ENCODE measurements around the gene CCDC167.

CCDC167 gene

DNA sequence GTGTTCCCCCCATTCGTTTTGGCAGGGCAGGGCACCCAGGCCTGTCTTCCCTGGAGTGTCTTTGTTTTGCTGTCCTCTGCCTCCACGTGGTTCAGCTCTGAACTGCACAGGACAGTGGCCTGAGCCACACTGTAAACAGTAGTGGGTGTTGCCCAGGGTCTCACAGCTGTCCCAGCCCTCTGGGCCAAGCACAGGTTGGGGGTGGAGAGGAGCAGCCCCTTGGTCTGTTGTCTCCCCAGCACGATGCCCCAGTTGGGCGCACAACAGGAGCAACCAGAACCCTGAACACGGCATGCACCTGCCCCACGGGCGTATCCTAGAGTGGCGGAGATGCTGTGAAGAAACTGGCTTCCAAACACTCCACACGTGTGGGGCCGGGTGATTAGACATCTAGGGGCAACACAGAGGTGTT, 14.4 kb downstream of the CCDC167 start:
- H3K27me3 ChIP-seq (ENCODE audit: insufficient read depth, low read length): no peaks in the 10 kb centered on the region
- no peak overlapping the region for H3K9ac ChIP-seq (ENCODE audit: low read depth, low read length)
- 78% methylated on average over 10 of the region's 10 CpGs for WGBS
- H3K4me1 ChIP-seq (ENCODE audit: insufficient read depth, low read length): peaks cover 18% of the 10 kb centered on the region
- peaks cover 16% of the 10 kb centered on the region for H3K36me3 ChIP-seq (ENCODE audit: insufficient read depth, low read length)
- no peaks in the 10 kb centered on the region for H3K9me3 ChIP-seq (ENCODE audit: insufficient read depth, low read depth, low read length)
- no peak overlapping the region for H3K27ac ChIP-seq (ENCODE audit: low read depth, low read length)
- no peak overlapping the region for H3K4me3 ChIP-seq (ENCODE audit: low read length)

DNA sequence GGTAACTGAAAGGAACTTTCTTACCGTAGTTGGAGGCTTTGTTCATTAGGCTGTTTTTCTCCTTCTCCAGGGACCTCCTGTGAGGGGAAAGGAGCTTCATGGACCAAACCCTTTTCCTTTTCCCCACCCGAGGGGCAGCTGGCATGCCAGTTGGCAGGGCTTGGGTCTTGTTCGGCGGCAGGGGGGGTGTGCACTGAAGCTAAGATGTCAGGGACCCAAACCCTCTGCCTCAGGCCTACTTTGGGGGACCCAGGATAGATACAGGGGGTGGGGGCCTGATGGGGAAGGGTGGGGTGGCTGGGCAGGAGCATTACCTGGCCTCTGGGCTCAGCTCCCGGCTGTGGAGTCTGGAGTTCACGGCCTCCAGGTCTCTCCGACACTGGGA, 14.9 kb downstream of the CCDC167 start:
- Histone ChIP-seq H3K36me3 (ENCODE audit: insufficient read depth, low read length) (peaks cover 22% of the 10 kb centered on the region), H3K9ac (ENCODE audit: low read depth, low read length) (peak overlapping the region; percentile 13; the same call in 1 of the 2 replicates), H3K9me3 (ENCODE audit: insufficient read depth, low read depth, low read length) (no peaks in the 10 kb centered on the region), H3K4me1 (ENCODE audit: insufficient read depth, low read length) (peaks cover 16% of the 10 kb centered on the region), H3K27ac (ENCODE audit: low read depth, low read length) (no peak overlapping the region), H3K4me3 (ENCODE audit: low read length) (no peak overlapping the region), H3K27me3 (ENCODE audit: insufficient read depth, low read length) (no peaks in the 10 kb centered on the region)
- 95% methylated on average over 7 of the region's 7 CpGs for WGBS

DNA sequence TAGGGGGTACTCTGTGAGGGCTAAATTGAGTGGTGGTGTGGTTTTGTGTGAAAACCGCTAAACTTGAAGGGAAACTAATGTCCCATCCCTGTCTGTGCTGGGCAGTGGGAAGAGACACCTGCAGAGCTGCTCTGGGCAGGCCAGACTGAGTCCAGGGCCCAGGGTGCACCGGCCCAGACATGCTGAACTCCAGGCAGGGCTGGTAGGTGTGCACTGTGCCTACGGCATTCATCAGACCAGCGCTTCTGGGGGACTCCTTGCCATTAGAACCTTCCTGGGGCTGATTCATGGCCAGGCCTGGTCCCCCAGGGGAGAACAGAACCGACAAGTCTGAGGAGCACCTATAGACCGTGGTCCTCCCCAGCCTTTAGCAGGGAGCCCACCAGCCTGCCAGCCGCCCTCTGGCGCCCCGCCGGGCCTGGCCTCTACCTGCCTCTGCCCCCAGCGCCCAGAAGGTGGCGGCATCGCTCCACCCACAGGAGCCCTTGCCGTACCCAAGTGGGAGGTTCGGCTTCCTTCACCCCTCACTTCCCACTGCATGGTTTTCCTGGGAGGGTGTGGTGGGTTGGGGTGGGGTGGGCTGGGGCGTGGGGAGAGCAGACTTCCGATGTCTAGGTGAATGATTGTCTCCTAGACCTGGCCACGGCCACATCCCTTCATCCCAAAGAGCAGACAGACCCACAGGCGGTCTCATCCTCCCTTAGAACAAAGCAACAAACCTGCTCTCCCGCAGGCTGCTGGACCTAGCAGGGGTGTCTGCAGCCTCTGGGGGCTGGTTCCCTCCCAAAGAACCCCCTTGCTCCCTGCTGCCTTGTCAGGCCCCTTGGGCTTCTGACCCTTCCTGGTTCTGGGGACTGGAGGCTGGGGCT, 15.5 kb downstream of the CCDC167 start:
- Histone ChIP-seq H3K4me1 (ENCODE audit: insufficient read depth, low read length) (peaks cover 16% of the 10 kb centered on the region), H3K4me3 (ENCODE audit: low read length) (no peak overlapping the region), H3K36me3 (ENCODE audit: insufficient read depth, low read length) (peaks cover 28% of the 10 kb centered on the region), H3K9me3 (ENCODE audit: insufficient read depth, low read depth, low read length) (no peaks in the 10 kb centered on the region), H3K27me3 (ENCODE audit: insufficient read depth, low read length) (no peaks in the 10 kb centered on the region), H3K27ac (ENCODE audit: low read depth, low read length) (no peak overlapping the region), H3K9ac (ENCODE audit: low read depth, low read length) (peak overlapping the region; percentile 13; the same call in 1 of the 2 replicates)
- WGBS: 44% methylated on average over 17 of the region's 20 CpGs

DNA sequence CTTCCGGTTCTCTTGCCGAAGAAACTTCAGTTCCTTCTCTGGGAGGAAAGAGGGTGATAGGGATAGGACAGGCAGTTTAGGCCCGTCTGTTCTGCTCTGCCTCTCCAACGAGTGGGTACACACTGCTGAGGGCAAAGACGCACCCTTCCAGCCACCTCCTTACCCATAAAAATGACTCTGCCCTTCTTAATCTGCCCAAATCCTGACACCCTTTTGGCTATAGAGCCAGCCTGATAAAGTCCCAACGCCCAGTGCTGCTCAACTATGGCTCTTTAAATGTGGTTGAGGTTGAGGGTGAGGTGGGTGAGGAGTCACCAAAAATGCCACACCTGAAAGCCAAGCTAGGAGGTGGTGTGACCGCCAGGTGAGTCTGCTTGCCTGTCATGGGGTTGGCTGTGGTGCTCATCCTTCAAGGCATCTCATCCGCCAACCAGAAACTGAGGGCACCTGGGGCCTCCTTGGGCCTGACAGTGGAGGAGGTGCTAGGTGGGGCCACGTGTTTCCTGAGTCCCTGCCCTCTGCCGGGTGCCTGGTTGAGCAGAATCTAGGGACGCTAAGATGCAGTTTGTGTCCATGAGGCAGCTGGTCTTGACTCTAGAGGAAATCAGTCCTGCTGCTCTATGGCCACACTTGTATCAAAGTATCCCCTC, 16.3 kb downstream of the CCDC167 start:
- Histone ChIP-seq H3K4me3 (ENCODE audit: low read length) (no peak overlapping the region), H3K27ac (ENCODE audit: low read depth, low read length) (no peak overlapping the region), H3K9ac (ENCODE audit: low read depth, low read length) (no peak overlapping the region), H3K36me3 (ENCODE audit: insufficient read depth, low read length) (peaks cover 34% of the 10 kb centered on the region), H3K9me3 (ENCODE audit: insufficient read depth, low read depth, low read length) (no peaks in the 10 kb centered on the region), H3K4me1 (ENCODE audit: insufficient read depth, low read length) (peaks cover 16% of the 10 kb centered on the region), H3K27me3 (ENCODE audit: insufficient read depth, low read length) (no peaks in the 10 kb centered on the region)
- WGBS: 91% methylated on average over 11 of the region's 11 CpGs

DNA sequence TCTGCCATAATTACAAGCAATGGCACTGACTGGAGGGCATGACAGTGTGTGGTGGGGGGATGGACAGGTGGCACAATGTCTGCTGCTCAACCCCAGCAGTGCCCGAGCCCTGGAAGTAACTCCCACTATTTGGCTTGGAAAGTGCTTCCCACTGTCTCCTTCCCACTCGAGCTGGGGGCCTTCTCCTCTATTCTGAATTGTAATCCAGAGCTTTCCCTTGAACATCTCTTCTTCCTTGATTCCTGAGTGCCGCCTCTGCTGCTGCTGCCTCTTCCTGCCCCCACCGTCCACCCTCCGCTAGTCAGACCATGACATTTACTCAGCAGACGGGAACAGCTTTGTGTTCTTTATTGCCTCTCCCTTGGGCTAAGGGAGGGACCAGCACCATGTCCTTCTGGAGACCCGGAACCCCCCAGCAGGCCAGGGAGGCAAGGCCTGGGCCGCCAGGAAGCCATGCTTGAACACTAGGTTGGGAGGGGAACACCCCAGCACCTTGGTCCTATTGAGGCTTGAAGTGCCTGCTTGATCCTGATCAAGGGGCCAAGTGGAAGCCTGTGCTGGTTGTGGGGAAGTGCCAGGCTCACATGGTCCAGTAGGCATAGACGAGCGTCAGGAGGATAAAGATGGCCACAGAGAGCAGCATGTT, 17.0 kb downstream of the CCDC167 start:
- Histone ChIP-seq H3K27ac (ENCODE audit: low read depth, low read length) (no peak overlapping the region), H3K4me1 (ENCODE audit: insufficient read depth, low read length) (peaks cover 16% of the 10 kb centered on the region), H3K9ac (ENCODE audit: low read depth, low read length) (no peak overlapping the region), H3K4me3 (ENCODE audit: low read length) (no peak overlapping the region), H3K27me3 (ENCODE audit: insufficient read depth, low read length) (no peaks in the 10 kb centered on the region), H3K36me3 (ENCODE audit: insufficient read depth, low read length) (peaks cover 34% of the 10 kb centered on the region), H3K9me3 (ENCODE audit: insufficient read depth, low read depth, low read length) (no peaks in the 10 kb centered on the region)
- WGBS: 90% methylated on average over 10 of the region's 10 CpGs

DNA sequence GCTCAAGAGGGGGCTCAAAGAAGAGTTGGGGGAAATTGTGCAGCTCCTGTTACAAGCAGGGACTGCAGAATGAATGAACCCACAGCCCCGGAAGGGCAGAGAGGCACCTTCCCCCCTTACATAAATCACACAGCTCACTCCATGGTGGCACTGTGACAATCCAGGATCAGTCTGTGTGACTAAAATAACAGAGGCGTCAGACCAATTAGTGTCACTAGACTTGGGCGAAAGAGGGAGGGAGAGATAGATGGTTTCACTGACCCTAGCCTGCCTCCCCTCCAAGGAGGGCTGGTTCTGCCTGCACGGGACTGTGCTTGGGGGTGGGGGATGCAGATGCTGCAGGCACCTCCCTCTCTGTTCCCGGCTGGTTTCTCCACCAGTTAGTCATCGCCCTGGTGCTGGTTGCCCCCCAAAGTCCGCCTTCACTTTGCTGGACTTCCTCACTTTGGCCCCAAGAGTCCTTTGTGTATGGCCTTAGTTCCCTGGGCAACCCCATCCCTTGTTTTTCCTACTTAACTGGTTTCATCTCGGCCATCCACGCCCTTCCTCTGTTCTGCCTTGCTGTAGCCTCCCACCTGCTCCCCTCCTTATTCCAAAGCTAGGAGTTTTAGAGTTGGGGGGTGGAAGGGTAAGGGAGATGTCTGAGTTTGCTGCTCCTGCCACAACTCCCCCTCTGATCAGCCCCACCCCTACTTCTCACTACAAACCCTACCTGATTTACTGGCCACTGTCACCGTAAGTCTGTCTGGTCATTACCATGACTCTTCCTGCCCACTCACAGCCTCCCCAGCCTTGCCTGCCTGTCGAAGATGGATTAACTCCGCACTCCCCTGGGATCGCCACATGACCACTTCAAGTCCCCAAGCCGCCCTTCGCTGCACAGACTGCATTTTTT, 17.7 kb downstream of the CCDC167 start:
- H3K4me3 ChIP-seq (ENCODE audit: low read length): no peak overlapping the region
- H3K27ac ChIP-seq (ENCODE audit: low read depth, low read length): no peak overlapping the region; the same call in 1 of the 2 replicates
- H3K9me3 ChIP-seq (ENCODE audit: insufficient read depth, low read depth, low read length): no peaks in the 10 kb centered on the region
- H3K27me3 ChIP-seq (ENCODE audit: insufficient read depth, low read length): no peaks in the 10 kb centered on the region
- 83% methylated on average over 15 of the region's 15 CpGs for WGBS
- no peak overlapping the region for H3K9ac ChIP-seq (ENCODE audit: low read depth, low read length)
- peaks cover 38% of the 10 kb centered on the region for H3K36me3 ChIP-seq (ENCODE audit: insufficient read depth, low read length)
- H3K4me1 ChIP-seq (ENCODE audit: insufficient read depth, low read length): peaks cover 16% of the 10 kb centered on the region

DNA sequence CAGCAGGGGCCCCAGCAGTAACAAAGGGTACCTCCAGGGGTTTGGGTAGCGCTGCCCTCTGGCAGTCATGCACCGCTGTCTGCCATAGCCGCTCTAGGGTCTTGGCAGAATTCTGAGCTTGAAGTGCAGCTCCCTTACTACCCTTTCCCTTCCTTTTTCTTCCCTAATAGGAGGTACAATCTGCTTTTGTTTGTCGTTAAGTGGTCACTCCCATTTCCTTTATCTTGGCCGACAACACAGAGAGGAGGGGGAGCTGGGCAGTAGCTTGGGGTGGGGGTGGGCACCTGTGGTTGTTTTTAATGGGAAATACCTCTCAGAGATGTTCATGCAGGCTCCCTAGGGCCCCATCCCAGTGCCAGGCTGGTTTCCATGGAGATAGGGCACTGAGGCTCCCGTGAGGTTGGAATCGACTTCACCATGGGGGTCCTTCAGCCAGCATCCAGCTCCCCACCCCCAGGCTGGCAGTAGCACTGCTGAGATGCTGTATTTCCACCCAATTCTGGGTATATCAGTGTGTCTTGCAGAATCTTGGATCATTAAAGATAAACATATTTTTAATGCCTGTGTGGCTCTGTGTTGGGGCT, 18.6 kb downstream of the CCDC167 start:
- Histone ChIP-seq H3K9ac (ENCODE audit: low read depth, low read length) (no peak overlapping the region), H3K27ac (ENCODE audit: low read depth, low read length) (peak overlapping the region; percentile 20; the same call in 1 of the 2 replicates), H3K36me3 (ENCODE audit: insufficient read depth, low read length) (peaks cover 46% of the 10 kb centered on the region), H3K9me3 (ENCODE audit: insufficient read depth, low read depth, low read length) (no peaks in the 10 kb centered on the region), H3K4me3 (ENCODE audit: low read length) (no peak overlapping the region), H3K4me1 (ENCODE audit: insufficient read depth, low read length) (peaks cover 16% of the 10 kb centered on the region), H3K27me3 (ENCODE audit: insufficient read depth, low read length) (no peaks in the 10 kb centered on the region)
- WGBS: 34% methylated on average over 6 of the region's 7 CpGs

DNA sequence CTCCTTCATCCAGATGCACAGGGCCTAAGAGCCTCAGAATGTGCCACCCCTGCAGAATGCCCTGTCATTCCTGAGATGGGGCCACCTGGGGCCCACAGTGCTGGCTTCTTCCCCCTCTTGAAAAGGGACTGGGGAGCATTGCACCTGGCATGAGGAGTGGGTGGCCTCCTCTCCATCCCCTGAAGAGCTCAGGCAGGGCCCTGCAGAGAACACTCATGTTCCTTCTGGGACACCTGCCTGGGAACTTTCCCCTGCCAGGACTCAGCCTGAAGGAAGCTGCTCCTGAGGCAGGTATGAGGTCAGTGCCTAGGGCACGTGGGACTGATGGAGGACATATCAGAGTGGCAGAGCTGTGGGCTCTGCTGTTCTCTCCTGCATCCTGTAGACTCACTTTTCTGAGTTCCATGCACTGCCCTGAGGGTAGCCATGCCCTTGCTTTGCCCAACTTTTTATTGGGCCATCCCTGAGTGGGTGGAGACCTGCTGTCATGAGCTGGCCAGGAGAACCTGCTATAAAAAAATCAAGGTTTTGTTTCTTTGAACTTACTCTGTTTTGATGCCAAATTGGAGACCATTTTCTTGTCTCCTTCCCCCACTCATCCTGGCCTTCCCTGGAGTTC, 19.5 kb downstream of the CCDC167 start:
- WGBS: 90% methylated on average over 1 of the region's 1 CpG
- Histone ChIP-seq H3K4me1 (ENCODE audit: insufficient read depth, low read length) (peaks cover 14% of the 10 kb centered on the region), H3K9ac (ENCODE audit: low read depth, low read length) (no peak overlapping the region), H3K9me3 (ENCODE audit: insufficient read depth, low read depth, low read length) (no peaks in the 10 kb centered on the region), H3K27ac (ENCODE audit: low read depth, low read length) (no peak overlapping the region; the same call in 1 of the 2 replicates), H3K27me3 (ENCODE audit: insufficient read depth, low read length) (no peaks in the 10 kb centered on the region), H3K4me3 (ENCODE audit: low read length) (no peak overlapping the region), H3K36me3 (ENCODE audit: insufficient read depth, low read length) (peaks cover 54% of the 10 kb centered on the region)

DNA sequence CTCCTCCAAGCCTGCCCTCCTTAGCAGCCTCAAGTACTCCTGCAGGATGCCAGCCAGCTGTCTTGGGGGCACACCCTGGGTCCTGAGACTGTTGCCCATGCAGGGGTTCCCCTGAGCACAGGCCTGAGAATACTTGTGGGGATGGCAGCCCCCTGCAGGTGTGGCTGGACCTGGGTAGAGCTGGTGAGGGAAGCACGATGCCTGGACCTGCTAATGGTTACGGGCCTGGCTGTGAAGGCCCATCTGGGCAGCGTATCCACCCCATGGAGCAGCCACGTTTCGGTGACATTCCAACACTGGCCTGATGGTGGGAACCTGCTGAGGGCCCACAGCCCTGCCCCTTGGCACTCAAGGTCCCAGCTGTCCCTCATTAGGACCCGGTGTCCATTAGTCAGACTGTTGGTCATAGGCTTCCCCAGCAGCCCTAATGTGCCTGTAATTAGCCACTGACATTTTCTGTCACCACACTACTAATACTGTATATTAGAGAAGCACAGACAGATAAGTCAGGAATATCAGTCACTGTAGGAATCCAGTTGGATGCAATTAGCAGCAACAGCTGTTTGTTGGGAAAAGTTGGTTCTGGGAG, 20.3 kb downstream of the CCDC167 start:
- no peak overlapping the region for H3K9ac ChIP-seq (ENCODE audit: low read depth, low read length)
- no peak overlapping the region for H3K4me3 ChIP-seq (ENCODE audit: low read length)
- 95% methylated on average over 6 of the region's 6 CpGs for WGBS
- no peaks in the 10 kb centered on the region for H3K9me3 ChIP-seq (ENCODE audit: insufficient read depth, low read depth, low read length)
- H3K27ac ChIP-seq (ENCODE audit: low read depth, low read length): no peak overlapping the region
- H3K36me3 ChIP-seq (ENCODE audit: insufficient read depth, low read length): peaks cover 61% of the 10 kb centered on the region
- H3K27me3 ChIP-seq (ENCODE audit: insufficient read depth, low read length): no peaks in the 10 kb centered on the region
- peaks cover 14% of the 10 kb centered on the region for H3K4me1 ChIP-seq (ENCODE audit: insufficient read depth, low read length)

DNA sequence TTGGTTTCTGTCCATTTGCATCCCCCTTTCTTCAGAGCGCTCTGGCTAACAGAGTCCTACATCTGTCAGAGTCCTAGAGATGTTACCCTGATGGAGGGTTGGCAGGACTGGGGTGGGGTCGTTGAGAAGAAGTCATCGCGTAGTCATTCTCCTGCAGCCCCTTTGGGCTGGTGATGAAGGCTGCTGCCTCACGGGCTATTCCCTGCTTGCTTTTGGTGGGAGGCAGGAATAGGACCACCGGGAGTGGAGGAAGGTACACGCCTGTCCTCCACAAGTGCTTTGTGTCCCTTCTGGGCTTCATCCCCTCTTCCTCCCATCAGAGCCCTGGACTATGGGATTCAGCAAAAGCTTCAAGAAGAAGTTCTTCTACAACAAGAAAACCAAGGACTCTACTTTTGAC, 20.9 kb downstream of the CCDC167 start:
- Histone ChIP-seq H3K27me3 (ENCODE audit: insufficient read depth, low read length) (no peaks in the 10 kb centered on the region), H3K4me1 (ENCODE audit: insufficient read depth, low read length) (peaks cover 14% of the 10 kb centered on the region), H3K9me3 (ENCODE audit: insufficient read depth, low read depth, low read length) (no peaks in the 10 kb centered on the region), H3K36me3 (ENCODE audit: insufficient read depth, low read length) (peaks cover 66% of the 10 kb centered on the region), H3K9ac (ENCODE audit: low read depth, low read length) (no peak overlapping the region), H3K4me3 (ENCODE audit: low read length) (no peak overlapping the region), H3K27ac (ENCODE audit: low read depth, low read length) (no peak overlapping the region)
- WGBS: 93% methylated on average over 7 of the region's 7 CpGs
